H9 (cell line): ENCODE results near the gene LMTK2. TPM values are rescaled to one million over a fixed set of nuclear protein-coding genes. Genes with fewer than 3 reads are reported as not detected.

ENCODE experiments used
- DNase-seq: peaks from one replicate; pipeline ENCODE4 v3.0.0-alpha.2; 2017
- H2AFZ ChIP-seq: one replicate; pipeline ENCODE4 v1.6.1; 2013; ENCODE audit warnings: mild to moderate bottlenecking, low read length, control low read depth, moderate library complexity
- H2AK5ac ChIP-seq: 2 replicates; pipeline ENCODE4 v1.6.1; 2013; ENCODE audit warnings: low read length, control low read depth, mixed read lengths; ENCODE audit not compliant: insufficient read length
- H2BK120ac ChIP-seq: one replicate; pipeline ENCODE4 v1.6.1; 2013; ENCODE audit warnings: low read depth, mild to moderate bottlenecking, low read length, control low read depth, inconsistent platforms; ENCODE audit not compliant: poor library complexity, severe bottlenecking
- H2BK12ac ChIP-seq: 2 replicates; pipeline ENCODE4 v1.6.1; 2013; ENCODE audit warnings: low read length, control low read depth, mixed read lengths, low read depth; ENCODE audit not compliant: insufficient read length
- H2BK15ac ChIP-seq: 2 replicates; pipeline ENCODE4 v1.6.1; 2013; ENCODE audit warnings: low read depth, low read length, control low read depth
- H2BK20ac ChIP-seq: one replicate; pipeline ENCODE4 v1.6.1; 2013; ENCODE audit warnings: low read depth, mild to moderate bottlenecking, low read length, control low read depth, inconsistent platforms; ENCODE audit not compliant: poor library complexity, severe bottlenecking
- H2BK5ac ChIP-seq: 2 replicates; pipeline ENCODE4 v1.6.1; 2013; ENCODE audit warnings: low read length, control low read depth, mixed read lengths; ENCODE audit not compliant: insufficient read length
- H3K14ac ChIP-seq: 2 replicates; pipeline ENCODE4 v1.6.1; 2013; ENCODE audit warnings: low read length, control low read depth; ENCODE audit not compliant: insufficient read depth
- H3K18ac ChIP-seq: 2 replicates; pipeline ENCODE4 v1.6.1; 2013; ENCODE audit warnings: low read depth, mild to moderate bottlenecking, mixed read lengths, low read length, control low read depth; ENCODE audit not compliant: insufficient read length
- H3K23ac ChIP-seq: 2 replicates; pipeline ENCODE4 v1.6.1; 2013; ENCODE audit warnings: low read length, control low read depth, mixed read lengths, low read depth; ENCODE audit not compliant: insufficient read length
- H3K23me2 ChIP-seq: 2 replicates; pipeline ENCODE4 v1.6.1; 2013; ENCODE audit warnings: low read depth, mild to moderate bottlenecking, mixed read lengths, low read length, control low read depth; ENCODE audit not compliant: insufficient read length, poor library complexity, severe bottlenecking
- H3K27ac ChIP-seq: 2 replicates; pipeline ENCODE4 v1.5.1; 2013; ENCODE audit warnings: low read length, control low read depth, mixed read lengths, low read depth; ENCODE audit not compliant: insufficient read length
- H3K27me3 ChIP-seq: 2 replicates; pipeline ENCODE4 v1.6.1; 2013; ENCODE audit warnings: low read length, control low read depth, inconsistent platforms; ENCODE audit not compliant: insufficient read depth
- H3K4ac ChIP-seq: 2 replicates; pipeline ENCODE4 v1.6.1; 2013; ENCODE audit warnings: low read depth, mild to moderate bottlenecking, control low read depth, inconsistent platforms, low read length, moderate library complexity
- H3K4me1 ChIP-seq: 2 replicates; pipeline ENCODE4 v1.6.1; 2013; ENCODE audit warnings: low read length, control low read depth, inconsistent platforms; ENCODE audit not compliant: insufficient read depth
- H3K4me2 ChIP-seq: 2 replicates; pipeline ENCODE4 v1.6.1; 2013; ENCODE audit warnings: low read length, control low read depth, mixed read lengths; ENCODE audit not compliant: insufficient read length, insufficient read depth
- H3K56ac ChIP-seq: 2 replicates; pipeline ENCODE4 v1.6.1; 2013; ENCODE audit warnings: low read depth, mild to moderate bottlenecking, mixed read lengths, low read length, control low read depth; ENCODE audit not compliant: insufficient read length
- H3K79me1 ChIP-seq: 2 replicates; pipeline ENCODE4 v1.6.1; 2013; ENCODE audit warnings: low read depth, mild to moderate bottlenecking, moderate library complexity, low read length, control low read depth, inconsistent platforms; ENCODE audit not compliant: insufficient read depth, poor library complexity, severe bottlenecking
- H3K79me2 ChIP-seq: 2 replicates; pipeline ENCODE4 v1.6.1; 2013; ENCODE audit warnings: low read length, control low read depth, inconsistent platforms; ENCODE audit not compliant: insufficient read depth
- H3K9ac ChIP-seq: 2 replicates; pipeline ENCODE4 v1.6.1; 2013; ENCODE audit warnings: low read length, control low read depth, mixed read lengths; ENCODE audit not compliant: insufficient read length; ENCODE audit errors: extremely low read depth
- H3K9me3 ChIP-seq: one replicate; pipeline ENCODE4 v1.6.1; 2013; ENCODE audit warnings: low read depth, low read length, inconsistent platforms; ENCODE audit not compliant: control insufficient read depth
- H3T11ph ChIP-seq: one replicate; pipeline ENCODE4 v1.6.1; 2013; ENCODE audit warnings: mild to moderate bottlenecking, low read length, control low read depth, inconsistent platforms
- H4K20me1 ChIP-seq: one replicate; pipeline ENCODE4 v1.6.1; 2013; ENCODE audit not compliant: control insufficient read depth, insufficient read length, insufficient read depth
- H4K5ac ChIP-seq: 2 replicates; pipeline ENCODE4 v1.6.1; 2013; ENCODE audit warnings: low read depth, mild to moderate bottlenecking, mixed read lengths, low read length, control low read depth; ENCODE audit not compliant: insufficient read length
- H4K8ac ChIP-seq: replicated peaks from 2 replicates; pipeline ENCODE4 v1.6.1; 2013; ENCODE audit warnings: low read length, control low read depth, mixed read lengths, low read depth; ENCODE audit not compliant: insufficient read length
- H4K91ac ChIP-seq: 2 replicates; pipeline ENCODE4 v1.6.1; 2013; ENCODE audit warnings: low read depth, mild to moderate bottlenecking, moderate library complexity, mixed read lengths, low read length, control low read depth; ENCODE audit not compliant: insufficient read length
- H3K27ac Mint-ChIP-seq, 3 experiments: 2 replicates in 2 of 3; 3 replicates in 1 of 3; pipeline ENCODE4 v1.8.0; 2020 to 2021; ENCODE audit warnings: mixed read lengths in 3 of 3, mild to moderate bottlenecking in 1 of 3, moderate library complexity in 1 of 3
- H3K27me3 Mint-ChIP-seq: 2 replicates; pipeline ENCODE4 v1.8.0; 2021; ENCODE audit warnings: low read depth, mild to moderate bottlenecking, moderate library complexity, mixed read lengths
- H3K36me3 Mint-ChIP-seq, 3 experiments: 2 replicates in 2 of 3; 3 replicates in 1 of 3; pipeline ENCODE4 v1.8.0; 2020 to 2021; ENCODE audit warnings: low read depth in 3 of 3, mixed read lengths in 3 of 3; ENCODE audit not compliant: insufficient read depth in 1 of 3
- H3K4me1 Mint-ChIP-seq, 2 experiments: 2 replicates each; pipeline ENCODE4 v1.8.0; 2020; ENCODE audit warnings: mixed read lengths in 2 of 2
- H3K4me3 Mint-ChIP-seq, 2 experiments: 2 replicates in 1 of 2; 3 replicates in 1 of 2; pipeline ENCODE4 v1.8.0; 2020 to 2021; ENCODE audit warnings: mild to moderate bottlenecking in 2 of 2, mixed read lengths in 2 of 2, moderate library complexity in 1 of 2
- H3K9me3 Mint-ChIP-seq, 2 experiments: 2 replicates in 1 of 2; 3 replicates in 1 of 2; pipeline ENCODE4 v1.8.0; 2020; ENCODE audit warnings: mild to moderate bottlenecking in 2 of 2, mixed read lengths in 2 of 2, moderate library complexity in 1 of 2
- WGBS: extraction: QIAGEN DNeasy Blood & Tissue Kit; methylation state at CpG from one replicate; pipeline ENCODE4 v1.1.7; 2013; ENCODE audit warnings: missing lambda C conversion rate, low lambda C conversion rate, mixed read lengths; ENCODE audit not compliant: insufficient read length; ENCODE audit errors: extremely low coverage; 5-methylcytosine and 5-hydroxymethylcytosine counted together
- total RNA-seq: library from RNA; stranded (reverse); gene quantifications from 2 replicates; pipeline ENCODE4 v1.2.1, GENCODE V29; 2021
- TF ChIP-seq, protein P1 (sequence below): fragments of 200-600 bp; sonication (generic); conservative IDR thresholded peaks from 3 replicates; pipeline ENCODE4 v1.8.0; 2021; ENCODE audit warnings: antibody characterized with exemption, mild to moderate bottlenecking

The LMTK2 gene
- total RNA-seq, 1 experiment from 2014 or later, result 24.9 TPM

- no peak overlapping the region for H4K8ac ChIP-seq
- H4K20me1 ChIP-seq, result no peaks in the 10 kb centered on the region
- H3K27ac Mint-ChIP-seq, result no peak overlapping the region
- no peak overlapping the region for H3K23ac ChIP-seq
- H2AK5ac ChIP-seq, result no peak overlapping the region
- TF ChIP-seq, protein P1, sequence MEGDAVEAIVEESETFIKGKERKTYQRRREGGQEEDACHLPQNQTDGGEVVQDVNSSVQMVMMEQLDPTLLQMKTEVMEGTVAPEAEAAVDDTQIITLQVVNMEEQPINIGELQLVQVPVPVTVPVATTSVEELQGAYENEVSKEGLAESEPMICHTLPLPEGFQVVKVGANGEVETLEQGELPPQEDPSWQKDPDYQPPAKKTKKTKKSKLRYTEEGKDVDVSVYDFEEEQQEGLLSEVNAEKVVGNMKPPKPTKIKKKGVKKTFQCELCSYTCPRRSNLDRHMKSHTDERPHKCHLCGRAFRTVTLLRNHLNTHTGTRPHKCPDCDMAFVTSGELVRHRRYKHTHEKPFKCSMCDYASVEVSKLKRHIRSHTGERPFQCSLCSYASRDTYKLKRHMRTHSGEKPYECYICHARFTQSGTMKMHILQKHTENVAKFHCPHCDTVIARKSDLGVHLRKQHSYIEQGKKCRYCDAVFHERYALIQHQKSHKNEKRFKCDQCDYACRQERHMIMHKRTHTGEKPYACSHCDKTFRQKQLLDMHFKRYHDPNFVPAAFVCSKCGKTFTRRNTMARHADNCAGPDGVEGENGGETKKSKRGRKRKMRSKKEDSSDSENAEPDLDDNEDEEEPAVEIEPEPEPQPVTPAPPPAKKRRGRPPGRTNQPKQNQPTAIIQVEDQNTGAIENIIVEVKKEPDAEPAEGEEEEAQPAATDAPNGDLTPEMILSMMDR, result no peak
- H3K79me1 ChIP-seq, result no peaks in the 10 kb centered on the region
- H2BK15ac ChIP-seq, result no peak overlapping the region
- no peak overlapping the region for H3K4me3 Mint-ChIP-seq
- no peak for DNase-seq
- no peak overlapping the region for H3K56ac ChIP-seq
- H3K27me3 ChIP-seq, result no peaks in the 10 kb centered on the region
- no peak overlapping the region for H3K4me2 ChIP-seq
- H3T11ph ChIP-seq, result no peak overlapping the region
- H3K9ac ChIP-seq, result no peak overlapping the region
- no peak overlapping the region for H2AFZ ChIP-seq
- H2BK120ac ChIP-seq, result no peak overlapping the region
- no peak overlapping the region for H4K5ac ChIP-seq
- no CpG with 5 or more reads among the region's 1 CpG for WGBS
- H2BK5ac ChIP-seq, result no peak overlapping the region
- H2BK12ac ChIP-seq, result no peak overlapping the region
- no peaks in the 10 kb centered on the region for H3K4me1 Mint-ChIP-seq
- no peaks in the 10 kb centered on the region; the same call in 1 of the 2 replicates for H3K27me3 Mint-ChIP-seq
- H3K27ac ChIP-seq, result no peak overlapping the region
- H4K91ac ChIP-seq, result no peak overlapping the region
- H2BK20ac ChIP-seq, result no peak overlapping the region
- H3K9me3 Mint-ChIP-seq, result peaks cover 53 to 57% of the 10 kb centered on the region in 2 experiments
- no peak overlapping the region for H3K14ac ChIP-seq
- H3K36me3 Mint-ChIP-seq, result peaks cover 4 to 21% (median 11%) of the 10 kb centered on the region in 3 experiments
- no peak overlapping the region for H3K18ac ChIP-seq
- H3K4ac ChIP-seq, result no peak overlapping the region
- H3K23me2 ChIP-seq, result no peaks in the 10 kb centered on the region
- no peaks in the 10 kb centered on the region for H3K79me2 ChIP-seq
- no peaks in the 10 kb centered on the region for H3K9me3 ChIP-seq
- H3K4me1 ChIP-seq, result no peaks in the 10 kb centered on the region
Observed at GRCh38 chr7:98097042-98097645, 9.5 kb upstream of the LMTK2 start.
